DMS79 treated with DMSO at 0.1 percent for 48 hours (cell line): ENCODE results near the gene INO80D.
A peak's percentile ranks its signal among the peaks of the same experiment; 100 is the strongest.
"Not testable (repeated sequence)": the region's sequence is repeated elsewhere in the genome, so short reads cannot be mapped to it uniquely, and the experiment has no call there.

Experiments used
- DNase-seq: peaks from one replicate; lab custom pipeline; 2025; lab: John Stamatoyannopoulos, UW

INO80D gene

DNA sequence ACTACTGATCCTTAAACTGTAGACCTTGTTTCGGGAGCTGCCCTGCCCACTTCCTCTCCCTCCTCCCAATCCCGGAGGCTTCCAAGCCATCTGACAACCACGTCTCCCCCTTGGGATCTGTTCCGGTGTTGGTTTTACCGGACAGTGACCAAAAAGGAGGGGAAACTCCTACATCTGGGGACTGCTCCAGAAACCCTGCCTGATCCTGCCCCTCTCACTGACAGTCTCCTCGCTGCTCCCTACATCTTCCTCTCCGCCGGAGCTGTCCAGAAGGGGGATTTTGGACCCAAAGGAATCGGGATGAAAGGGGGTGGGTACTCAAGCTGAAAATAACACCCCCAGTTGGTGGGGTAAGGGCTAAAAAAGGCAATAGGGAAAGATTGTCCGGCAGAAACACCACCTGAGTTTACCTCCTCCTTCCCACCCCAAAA lies 1.5 kb downstream of the INO80D start:
- peak; percentile 29 for DNase-seq

DNA sequence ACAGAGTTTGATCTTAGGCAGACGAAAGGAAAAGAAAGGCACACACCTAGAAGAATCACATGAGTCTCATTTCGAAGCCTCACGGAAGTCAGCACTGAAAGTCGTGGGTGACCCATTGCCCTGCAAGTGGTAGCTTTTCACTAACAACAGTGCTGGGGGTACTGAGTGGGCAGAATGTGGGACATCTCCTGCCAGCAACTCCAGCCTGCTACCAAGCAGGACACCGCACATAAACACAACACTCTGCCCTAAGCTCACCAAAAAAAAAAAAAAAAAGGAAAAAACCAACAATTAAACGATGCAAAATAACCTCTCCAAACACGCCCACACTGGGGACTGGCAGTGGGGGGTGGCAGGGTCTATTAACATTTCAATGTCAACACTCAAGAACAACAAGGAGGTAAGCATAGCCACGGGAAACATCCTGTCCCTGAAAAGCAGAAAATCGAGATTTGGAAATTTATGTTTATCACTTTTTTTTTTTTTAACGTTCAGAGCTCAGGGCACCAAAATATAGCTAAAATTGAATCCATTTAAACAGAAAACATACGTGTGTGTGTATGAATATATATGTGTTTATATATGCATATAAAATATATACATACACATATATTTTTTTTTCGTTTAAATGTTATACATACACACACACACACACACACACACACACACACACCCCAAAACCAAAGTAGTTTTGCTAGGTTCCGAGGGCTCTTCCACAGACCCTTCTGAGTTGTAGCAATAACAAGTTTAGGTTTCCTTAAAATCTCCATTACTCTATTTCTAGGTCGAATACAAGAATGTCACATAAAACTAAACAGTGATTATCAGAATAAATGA lies 2.2 kb downstream of the INO80D start:
- no peak for DNase-seq

DNA sequence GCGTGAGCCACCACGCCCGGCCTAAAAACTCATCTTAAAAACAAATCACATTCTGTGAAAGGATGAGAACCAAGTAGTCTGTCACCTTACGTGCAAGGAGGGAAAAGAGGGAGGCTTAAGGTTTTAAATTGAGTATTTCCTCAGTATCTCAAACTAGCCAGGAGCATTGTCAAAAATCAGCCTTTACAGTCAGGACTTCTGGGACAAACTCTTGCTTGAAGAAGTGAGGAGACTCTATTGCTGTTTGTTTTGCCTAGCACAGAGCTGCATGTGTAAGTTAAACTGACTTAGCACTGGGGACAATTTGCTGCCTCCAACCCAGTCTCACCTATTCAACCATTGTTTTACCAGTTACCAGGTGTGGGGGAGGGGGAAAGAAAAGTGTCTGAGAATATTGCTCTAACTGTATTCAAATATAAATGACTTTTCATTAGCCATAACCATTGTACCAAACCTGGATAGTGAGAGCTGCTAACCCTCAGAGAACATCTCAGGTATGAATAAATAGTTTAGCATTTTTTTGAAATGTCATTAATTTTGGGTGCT lies 3.6 kb downstream of the INO80D start:
- no peak for DNase-seq

DNA sequence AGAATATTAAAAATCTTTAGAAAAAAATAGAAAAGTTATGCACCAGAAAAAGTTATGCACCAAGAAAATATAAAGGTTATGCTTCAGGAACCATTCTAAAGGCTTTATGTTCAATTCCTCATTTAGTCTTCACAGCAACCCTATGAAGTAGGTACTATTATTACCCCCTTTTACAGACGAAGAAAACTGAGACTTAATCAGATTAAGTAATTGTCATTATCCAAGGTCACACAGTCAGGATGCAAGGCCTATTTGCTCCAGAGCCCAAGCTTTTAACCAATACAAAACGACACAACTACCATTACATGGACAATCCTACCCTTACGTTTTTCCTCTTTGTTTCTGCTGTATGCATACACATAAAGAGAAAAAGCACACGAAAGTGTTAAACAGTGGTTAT lies 5.0 kb downstream of the INO80D start:
- no peak for DNase-seq

DNA sequence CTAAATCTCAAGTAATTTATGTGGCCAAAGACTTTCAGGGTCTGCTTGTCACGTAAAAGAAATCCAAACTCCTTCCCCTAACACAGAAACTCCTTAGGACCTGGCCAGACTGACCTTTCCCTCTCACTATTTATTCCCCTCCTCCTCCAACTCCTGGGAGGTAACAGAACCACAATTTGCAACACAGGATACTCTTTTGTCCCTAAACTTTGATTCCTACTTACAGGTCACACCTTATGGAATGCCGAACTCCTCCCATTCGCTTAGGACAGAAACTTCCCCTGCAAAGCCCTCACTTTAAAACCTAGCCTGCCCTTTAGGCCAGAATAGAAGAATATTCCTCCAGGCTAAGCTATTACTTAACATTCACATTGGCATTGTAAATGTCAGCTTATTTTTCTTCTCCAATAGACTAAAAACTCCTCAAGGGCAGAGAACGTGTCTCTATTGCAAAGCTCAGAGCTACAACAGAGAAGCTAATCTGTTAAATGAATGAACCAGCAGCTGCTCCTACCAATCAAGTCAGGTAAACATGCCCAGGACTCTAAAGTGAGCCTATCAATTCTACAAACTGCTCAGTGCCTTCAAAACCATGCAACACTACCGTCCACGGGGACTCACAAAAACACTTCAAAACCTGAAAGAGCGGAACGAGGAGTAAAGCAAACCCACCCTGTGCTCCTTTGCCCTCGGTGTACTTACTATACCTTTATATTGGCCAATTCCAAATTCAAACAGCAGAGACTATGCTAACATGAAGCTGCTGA lies 6.1 kb downstream of the INO80D start:
- DNase-seq = no peak

DNA sequence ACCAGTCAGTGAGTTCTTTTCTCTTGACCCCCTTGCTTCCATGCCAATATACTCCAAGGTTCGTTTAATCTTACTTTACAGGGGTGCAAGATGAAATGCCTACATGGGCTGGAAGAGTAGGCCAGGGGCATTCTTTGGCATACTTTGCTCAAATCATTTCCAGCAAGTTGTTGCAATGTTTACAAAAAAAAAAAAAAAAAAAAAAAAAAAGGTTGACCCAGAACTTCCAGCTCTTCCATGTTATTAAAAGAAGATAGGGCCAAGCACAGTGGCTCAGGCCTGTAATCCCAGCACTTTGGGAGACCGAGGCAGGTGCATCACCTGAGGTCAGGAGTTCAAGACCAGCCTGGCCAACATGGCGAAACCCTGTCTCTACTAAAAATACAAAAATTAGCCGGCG lies 8.1 kb downstream of the INO80D start:
- DNase-seq = not testable (repeated sequence)

DNA sequence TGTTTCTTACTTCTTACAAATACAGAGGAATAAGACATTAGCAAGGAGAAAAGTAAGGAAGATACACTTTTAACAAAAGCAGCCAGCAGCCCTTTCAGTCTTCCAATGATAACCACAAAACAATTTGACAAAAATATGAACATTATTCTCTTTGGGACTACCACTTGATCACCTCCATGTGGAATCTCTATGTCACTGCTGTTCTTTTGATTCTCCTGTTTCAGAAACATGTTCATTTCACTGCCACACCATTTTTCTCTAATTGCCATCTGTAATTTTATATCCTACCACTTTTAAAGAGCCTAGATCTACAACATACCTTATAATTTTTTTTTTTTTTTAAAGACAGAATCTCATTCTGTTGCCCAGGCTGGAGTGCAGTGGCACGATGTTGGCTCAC lies 10.9 kb downstream of the INO80D start:
- DNase-seq = no peak

DNA sequence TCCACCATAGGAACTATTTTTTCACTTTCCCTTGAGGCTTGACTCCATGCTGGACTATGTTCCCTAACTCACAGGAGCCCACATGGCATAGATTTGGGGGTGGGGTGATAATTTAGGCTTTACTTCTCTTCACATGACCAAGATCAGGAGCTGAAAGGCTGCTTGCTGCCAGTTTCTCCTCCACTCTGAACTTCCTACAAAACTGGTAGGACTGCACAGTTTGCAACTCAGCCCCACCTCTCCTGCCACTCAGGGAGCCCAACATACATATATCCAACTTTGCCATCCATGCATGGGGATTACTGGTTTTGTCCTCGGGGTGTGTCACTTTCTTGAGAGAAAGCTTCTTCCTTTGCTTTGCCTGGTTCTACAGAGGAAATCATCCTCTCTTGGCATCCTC lies 14.2 kb downstream of the INO80D start:
- no peak for DNase-seq

DNA sequence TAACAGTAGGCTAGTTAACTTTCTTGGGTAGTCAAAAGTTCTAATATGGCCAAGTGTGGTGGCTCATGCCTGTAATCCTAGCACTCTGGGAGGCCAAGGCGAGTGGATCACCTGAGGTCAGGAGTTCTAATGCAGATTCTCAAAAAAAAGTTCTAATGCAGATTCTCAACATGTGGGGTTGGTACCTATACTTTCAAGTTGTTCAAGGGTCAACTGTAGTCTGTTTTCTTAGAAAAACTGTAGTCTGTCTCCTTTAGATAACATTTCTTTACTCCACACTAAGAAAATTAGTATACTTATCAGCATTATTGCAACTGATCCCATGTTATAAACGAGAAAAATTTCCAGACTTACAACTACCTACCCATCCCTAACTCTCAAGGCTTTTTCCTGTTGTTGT lies 16.6 kb downstream of the INO80D start:
- no peak for DNase-seq

DNA sequence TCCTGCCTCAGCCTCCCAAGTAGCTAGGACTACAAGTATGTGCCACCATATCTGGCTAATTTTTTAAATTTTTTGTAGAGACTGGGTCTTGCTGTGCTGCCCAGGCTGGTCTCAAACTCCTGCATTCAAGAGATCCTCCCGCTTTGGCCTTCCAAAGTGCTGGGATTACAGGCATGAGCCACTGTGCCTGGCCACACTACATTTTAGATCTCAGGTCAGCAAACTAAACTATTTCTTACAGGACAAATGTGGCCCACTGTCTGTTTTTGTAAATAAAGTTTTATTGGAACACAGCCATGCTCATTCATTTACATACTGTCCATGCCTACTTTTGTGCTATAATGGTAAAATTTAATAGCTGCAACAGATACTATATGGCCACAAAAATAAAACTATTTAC lies 17.8 kb downstream of the INO80D start:
- DNase-seq = no peak

DNA sequence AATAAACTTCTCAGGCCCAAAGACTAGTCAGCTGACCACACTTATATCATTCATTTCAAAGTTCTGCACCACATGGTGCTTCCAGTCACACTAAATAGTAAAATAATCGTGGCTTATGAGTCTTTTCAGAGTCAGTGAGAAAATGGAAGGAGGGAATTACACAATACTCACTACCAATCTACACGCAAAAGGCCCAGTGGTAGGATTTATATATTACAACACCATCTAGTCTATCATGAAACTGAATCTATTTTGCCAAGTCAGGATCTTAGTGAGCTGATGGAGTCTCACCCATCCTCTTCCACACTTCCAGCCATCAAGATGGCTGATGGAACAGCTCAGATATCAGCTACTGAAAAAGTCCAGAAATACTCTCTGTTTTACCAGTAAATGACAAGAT lies 21.9 kb downstream of the INO80D start:
- no peak for DNase-seq

DNA sequence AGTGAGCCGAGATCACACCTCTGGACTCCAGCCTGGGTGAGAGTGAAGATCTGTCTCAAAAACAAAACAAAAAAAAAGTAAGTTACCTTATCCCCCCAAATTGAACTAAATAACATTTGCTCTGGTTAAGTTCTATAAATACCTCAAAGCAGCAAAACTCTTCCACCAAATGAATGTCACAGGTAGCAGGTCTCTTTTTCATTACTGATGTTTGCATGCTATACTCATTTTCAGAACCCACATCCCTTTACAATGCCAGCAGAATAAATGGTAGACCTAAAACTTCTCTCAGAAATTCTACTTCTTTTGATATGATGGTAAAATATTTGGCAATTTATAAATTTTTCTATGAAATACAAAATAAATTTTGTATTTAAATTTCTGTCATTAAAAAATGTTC lies 22.3 kb downstream of the INO80D start:
- DNase-seq = no peak

DNA sequence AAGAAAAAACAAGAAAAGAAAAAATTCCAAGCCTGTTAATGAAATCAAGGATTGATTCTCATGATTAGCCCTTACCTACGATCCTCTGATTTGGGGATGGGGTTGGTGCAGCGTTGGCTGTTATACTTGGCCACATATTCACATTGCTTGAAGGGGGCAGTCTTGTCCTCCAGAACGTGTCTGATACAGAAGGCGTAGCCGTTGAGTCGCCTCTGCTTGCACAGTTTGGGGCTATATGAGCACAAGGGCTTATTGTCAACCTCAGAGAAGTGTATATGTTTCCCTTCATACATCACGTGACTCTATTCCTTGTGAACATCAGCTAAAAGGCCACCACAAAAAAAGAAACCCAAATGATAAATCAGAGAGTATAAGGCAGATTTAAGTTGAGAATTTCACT lies 23.2 kb downstream of the INO80D start:
- no peak for DNase-seq

DNA sequence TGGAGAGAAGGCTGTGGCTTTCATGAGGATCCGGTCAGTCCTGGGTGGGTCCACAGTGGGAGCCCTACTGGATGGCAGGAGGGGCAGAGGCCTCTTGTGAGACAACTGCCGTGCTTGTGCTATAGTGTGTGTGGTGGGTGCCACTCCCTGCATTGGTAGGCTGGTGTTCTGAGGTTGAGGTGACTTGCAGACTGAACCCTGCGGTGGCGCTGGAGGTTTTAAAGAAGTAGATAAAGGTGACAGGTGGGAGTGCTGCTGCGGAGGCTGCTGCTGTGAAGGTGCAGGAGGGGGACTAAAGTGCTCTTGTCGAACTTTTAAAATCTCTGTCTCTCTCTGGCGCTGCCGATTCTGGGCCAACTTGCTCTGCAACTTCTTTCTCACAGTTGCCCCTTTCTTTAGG lies 29.7 kb downstream of the INO80D start:
- no peak for DNase-seq

DNA sequence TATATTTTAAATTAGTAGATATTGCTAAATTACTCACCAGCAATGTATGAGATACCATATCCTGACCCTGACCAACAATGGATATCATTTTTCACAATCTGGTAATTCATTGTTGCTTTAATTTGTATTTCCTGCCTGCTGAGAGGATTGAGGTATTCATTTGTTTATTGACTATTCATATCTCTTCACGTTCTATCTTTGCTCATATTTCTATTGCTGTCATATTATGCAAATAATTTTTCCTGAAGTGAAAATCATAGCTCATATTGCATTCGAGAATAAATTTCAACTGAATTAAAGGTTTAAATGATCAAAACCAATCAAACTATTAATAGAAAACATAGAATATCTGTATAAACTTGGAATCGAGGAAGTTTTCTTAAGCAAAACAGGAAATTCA lies 31.0 kb downstream of the INO80D start:
- no peak for DNase-seq

DNA sequence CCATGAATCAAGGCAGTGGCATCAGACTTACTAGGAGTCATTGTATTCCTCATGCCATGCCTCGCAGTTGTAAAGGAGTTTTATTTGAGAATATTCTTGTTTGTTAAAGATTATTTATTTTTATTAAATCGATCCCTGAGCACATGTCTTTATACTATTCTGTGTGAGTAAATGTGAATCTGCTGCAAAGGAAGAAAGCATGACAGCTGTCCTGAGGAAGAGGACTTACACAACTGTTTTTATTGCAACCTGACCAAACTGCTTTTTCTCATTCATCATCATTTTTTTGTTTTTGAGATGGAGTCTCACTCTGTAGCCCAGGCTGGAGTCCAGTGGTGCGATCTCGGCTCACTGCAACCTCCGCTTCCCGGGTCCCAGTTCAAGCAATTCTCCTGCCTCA lies 34.1 kb downstream of the INO80D start:
- DNase-seq = no peak

DNA sequence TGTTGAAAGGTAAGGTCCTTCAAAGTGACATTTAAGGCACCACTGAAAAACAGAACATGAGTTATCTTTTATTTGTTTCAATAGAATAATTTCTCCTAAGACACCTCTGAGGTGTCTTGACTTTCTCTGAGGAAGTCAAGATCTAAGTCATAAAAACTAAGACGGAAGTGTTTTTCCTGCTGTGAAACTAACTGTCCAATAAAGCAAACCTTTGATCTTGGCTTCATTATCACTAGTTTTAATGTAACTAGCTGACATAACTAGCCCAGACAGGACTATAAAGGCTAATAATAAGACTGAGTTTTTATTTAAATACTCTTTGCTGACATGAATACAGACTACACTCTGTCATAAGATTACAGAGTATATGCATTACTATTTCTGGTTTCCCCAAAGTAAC lies 36.6 kb downstream of the INO80D start:
- DNase-seq = no peak

DNA sequence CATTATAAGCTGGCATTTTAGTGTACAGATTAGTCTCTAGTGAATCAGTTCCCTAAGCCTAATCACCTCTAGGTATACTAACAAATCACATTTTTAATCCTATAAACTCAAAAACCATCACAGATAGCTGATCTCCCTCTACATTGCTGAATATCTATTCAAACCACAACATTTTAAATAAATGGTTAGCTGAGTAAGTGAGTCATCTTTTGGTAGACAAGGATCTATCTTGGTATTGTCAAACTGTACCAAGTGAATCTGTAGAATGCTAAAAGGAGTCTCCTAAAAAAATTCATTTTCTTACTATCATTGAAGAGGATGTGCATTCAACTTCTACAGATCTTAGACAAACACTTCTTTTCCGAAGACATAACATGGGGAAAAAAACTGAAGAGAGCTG lies 40.7 kb downstream of the INO80D start:
- DNase-seq = no peak

DNA sequence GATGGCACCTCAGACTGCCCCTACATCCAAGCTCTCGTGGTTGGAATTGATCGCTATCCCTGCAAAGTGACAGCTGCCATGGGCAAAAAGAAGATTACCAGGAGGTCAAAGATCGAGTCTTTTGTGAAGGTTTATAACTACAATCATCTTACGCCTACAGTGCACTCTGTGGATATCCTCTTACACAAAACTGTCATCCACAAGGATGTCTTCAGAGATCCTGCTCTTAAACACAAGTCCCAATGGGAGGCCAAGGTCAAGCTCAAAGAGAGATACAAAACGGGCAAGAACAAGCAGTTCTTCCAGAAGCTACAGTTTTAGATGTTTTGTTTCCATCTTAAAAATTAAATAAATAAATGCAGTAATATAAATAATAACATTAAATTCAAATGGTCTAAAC lies 45.4 kb downstream of the INO80D start:
- no peak for DNase-seq

DNA sequence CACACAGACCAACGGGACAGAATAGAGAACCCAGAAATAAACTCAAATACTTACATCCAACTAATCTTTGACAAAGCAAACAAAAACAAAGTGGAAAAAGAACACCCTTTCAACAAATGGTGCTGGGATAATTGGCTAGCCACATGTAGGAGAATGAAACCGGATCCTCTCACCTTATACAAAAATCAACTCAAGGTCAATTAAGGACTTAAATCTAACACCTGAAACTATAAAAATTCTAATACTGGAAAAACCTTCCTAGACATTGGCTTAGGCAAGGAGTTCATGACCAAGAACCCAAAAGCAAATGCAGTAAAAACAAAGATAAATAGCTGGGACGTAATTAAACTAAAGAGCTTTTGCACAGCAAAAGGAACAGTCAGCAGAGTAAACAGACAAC lies 50.6 kb downstream of the INO80D start:
- not testable (repeated sequence) for DNase-seq

DNA sequence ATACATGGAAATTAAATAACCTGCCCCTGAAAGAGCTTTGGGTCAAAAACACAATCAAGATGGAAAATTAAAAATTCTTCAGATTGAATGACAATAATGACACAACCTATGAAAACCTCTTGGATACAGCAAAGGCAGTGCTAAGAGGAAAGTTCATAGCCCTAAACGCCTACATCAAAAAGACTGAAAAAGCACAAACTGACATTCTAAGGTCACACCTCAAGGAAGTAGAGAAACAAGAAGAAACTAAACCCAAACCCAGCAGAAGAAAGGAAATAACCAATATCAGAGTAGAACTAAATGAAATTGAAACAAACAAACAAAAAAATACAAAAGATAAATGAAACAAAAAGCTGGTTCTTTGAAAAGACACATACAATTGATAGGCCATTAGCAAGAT lies 52.5 kb downstream of the INO80D start:
- not testable (repeated sequence) for DNase-seq

DNA sequence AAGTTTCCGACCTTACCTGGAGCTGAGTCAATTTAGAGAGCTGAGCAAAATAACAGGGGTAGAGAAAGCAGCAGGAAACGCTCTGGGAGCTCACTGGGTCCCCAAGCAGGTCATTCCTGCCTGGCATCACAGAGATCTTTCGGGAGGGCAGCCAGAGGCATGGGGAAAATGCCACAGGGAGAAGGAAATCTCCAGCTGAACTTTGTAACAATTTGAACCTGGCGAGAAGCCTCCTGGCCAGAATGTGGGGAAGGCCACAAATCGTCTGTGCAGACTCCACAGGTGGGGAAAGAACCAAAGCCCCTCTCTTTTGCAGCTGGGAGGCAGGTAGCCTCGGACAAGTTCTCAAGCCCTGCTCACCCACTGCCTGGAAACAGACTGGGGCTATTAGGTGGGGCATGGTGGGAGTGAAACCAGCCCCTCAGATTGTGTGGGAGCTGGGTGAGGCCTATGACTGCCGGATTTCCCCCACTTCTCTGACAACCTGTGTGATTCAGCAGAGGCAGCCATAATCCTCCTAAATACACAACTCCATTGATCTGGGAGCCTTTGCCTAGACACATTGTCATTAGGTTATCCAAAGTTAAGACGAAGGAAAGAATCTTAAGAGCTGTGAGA lies 53.9 kb downstream of the INO80D start:
- no peak for DNase-seq
